AG08395 (cell line): Measurements from ENCODE around the gene IGFL2.
"Not testable (repeated sequence)": the region's sequence is repeated elsewhere in the genome, so short reads cannot be mapped to it uniquely, and the experiment has no call there.

ENCODE experiments used
- DNase-seq: peaks from one replicate; pipeline ENCODE4 v3.0.0; 2012; ENCODE audit warnings: mixed read lengths, low spot score

Gene IGFL2

GRCh38 chr19:46142294-46142693 is 5.7 kb upstream of the IGFL2 start:
- DNase-seq, result no peak

- no peak for DNase-seq
Observed at GRCh38 chr19:46144756-46145155, 3.3 kb upstream of the IGFL2 start.

GRCh38 chr19:46147166-46147740 is 785 bp upstream of the IGFL2 start:
- no peak for DNase-seq

- no peak for DNase-seq
Observed at GRCh38 chr19:46150606-46151005, 2.6 kb downstream of the IGFL2 start.

GRCh38 chr19:46155237-46155636 is 7.2 kb downstream of the IGFL2 start:
- no peak for DNase-seq

- no peak for DNase-seq
Observed at GRCh38 chr19:46159418-46160232, 11.6 kb downstream of the IGFL2 start.

- DNase-seq, result no peak
Observed at GRCh38 chr19:46160233-46160775, 12.3 kb downstream of the IGFL2 start.

- DNase-seq, result not testable (repeated sequence)
Observed at GRCh38 chr19:46161642-46162257, 13.7 kb downstream of the IGFL2 start.

GRCh38 chr19:46162731-46163130 is 14.7 kb downstream of the IGFL2 start:
- no peak for DNase-seq

GRCh38 chr19:46173886-46174480 is 25.9 kb downstream of the IGFL2 start:
- no peak for DNase-seq

GRCh38 chr19:46176116-46176860 is 28.2 kb downstream of the IGFL2 start:
- DNase-seq, result no peak

- no peak for DNase-seq
Observed at GRCh38 chr19:46179076-46179759, 31.2 kb downstream of the IGFL2 start.

GRCh38 chr19:46180701-46181387 is 32.8 kb downstream of the IGFL2 start:
- DNase-seq, result peak; percentile 25

- no peak for DNase-seq
Observed at GRCh38 chr19:46181388-46181779, 33.3 kb downstream of the IGFL2 start.

- DNase-seq, result no peak
Observed at GRCh38 chr19:46182476-46182875, 34.4 kb downstream of the IGFL2 start.

- not testable (repeated sequence) for DNase-seq
Observed at GRCh38 chr19:46184775-46185710, 37.0 kb downstream of the IGFL2 start.

- DNase-seq, result no peak
Observed at GRCh38 chr19:46186101-46186716, 38.2 kb downstream of the IGFL2 start.

GRCh38 chr19:46186717-46187101 is 38.7 kb downstream of the IGFL2 start:
- DNase-seq, result no peak
